Measurements from ENCODE around the gene HERC2. TPM values are rescaled to one million over a fixed set of nuclear protein-coding genes. Genes with fewer than 3 reads are reported as not detected.

The HERC2 gene
- total RNA-seq, 3 donors from 2014 or later: 61.2 to 109 (median 73.9) TPM

DNA sequence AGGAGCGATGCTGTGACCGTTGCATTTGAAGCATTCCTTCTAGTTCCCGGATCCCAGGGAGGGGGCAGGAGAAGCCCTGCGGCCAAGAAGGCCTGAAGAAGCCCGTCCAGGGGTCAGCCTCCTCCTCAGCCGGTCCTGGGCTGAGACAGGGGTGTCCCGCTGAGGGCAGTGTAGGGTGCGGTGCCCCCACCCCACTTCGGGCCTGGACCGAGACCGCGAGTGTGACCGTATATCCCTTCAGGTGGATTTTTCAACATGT, 225.6 kb downstream of the HERC2 start:
- H3K36me3 ChIP-seq (ENCODE audit: low read depth): no peaks in the 10 kb centered on the region
- H3K9me3 ChIP-seq: peaks cover 4% of the 10 kb centered on the region
- H3K4me1 ChIP-seq (ENCODE audit: low read depth): peaks cover 34% of the 10 kb centered on the region
- H3K4me3 ChIP-seq: no peak overlapping the region
- intact Hi-C loops (cut with DNase I, micrococcal nuclease): no loop called here
- TF ChIP-seq, protein P1, sequence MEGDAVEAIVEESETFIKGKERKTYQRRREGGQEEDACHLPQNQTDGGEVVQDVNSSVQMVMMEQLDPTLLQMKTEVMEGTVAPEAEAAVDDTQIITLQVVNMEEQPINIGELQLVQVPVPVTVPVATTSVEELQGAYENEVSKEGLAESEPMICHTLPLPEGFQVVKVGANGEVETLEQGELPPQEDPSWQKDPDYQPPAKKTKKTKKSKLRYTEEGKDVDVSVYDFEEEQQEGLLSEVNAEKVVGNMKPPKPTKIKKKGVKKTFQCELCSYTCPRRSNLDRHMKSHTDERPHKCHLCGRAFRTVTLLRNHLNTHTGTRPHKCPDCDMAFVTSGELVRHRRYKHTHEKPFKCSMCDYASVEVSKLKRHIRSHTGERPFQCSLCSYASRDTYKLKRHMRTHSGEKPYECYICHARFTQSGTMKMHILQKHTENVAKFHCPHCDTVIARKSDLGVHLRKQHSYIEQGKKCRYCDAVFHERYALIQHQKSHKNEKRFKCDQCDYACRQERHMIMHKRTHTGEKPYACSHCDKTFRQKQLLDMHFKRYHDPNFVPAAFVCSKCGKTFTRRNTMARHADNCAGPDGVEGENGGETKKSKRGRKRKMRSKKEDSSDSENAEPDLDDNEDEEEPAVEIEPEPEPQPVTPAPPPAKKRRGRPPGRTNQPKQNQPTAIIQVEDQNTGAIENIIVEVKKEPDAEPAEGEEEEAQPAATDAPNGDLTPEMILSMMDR (IDR thresholded peaks at IDR 0.05): no peak
- ATAC-seq: no peak
- DNase-seq: no peak

GRCh38 chr15:28094732-28095521, 227.1 kb downstream of the HERC2 start:
- peak; percentile 91 to 96 (median 93) for DNase-seq
- no peaks in the 10 kb centered on the region for H3K36me3 ChIP-seq (ENCODE audit: low read depth)

DNA sequence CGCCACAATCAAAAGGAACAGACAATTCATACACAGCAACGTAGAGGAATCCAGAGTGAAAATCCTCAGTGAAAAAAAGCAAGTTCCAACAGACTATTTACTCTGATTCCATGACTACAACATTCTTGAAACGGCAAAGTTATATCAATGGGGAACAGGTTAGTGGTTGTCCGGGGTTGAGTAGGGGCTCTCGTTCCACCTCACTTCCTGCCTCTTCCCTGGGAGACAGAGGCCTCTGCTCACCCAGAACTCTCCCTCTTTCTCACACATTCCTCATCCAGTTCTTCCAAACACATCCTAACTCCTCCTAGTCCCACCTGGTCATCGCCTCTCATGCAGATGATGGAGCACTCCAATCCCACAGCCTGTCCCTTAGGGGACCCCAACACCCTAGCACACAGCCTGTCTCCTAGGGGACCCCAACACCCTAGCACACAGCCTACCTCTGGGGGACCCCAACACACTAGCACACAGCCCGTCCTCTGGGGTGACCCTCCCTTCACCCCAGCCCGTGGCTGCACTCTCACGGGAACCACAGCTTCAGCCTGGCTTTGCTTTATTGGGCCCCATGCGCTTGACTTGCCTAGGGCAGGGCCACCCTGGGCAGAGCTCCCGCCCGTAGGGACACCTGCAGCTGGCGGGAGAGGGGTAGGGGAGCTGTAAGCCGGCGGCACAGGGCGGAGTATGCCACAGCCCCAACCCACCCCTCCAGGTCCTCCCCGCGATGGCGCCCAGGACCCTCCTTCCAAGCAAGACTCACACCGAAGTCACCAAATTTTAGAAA, 228.0 kb downstream of the HERC2 start:
- Histone ChIP-seq H3K36me3 (ENCODE audit: low read depth) (no peaks in the 10 kb centered on the region), H3K4me1 (ENCODE audit: low read depth) (peaks cover 31% of the 10 kb centered on the region), H3K4me3 (no peak overlapping the region), H3K9me3 (peaks cover 11% of the 10 kb centered on the region)
- DNase-seq (peak; percentile 37 to 72 (median 64)), ATAC-seq (peak; percentile 29)
- intact Hi-C loops (cut with DNase I, micrococcal nuclease): no loop called here
- TF ChIP-seq, protein P1 (IDR thresholded peaks at IDR 0.05): no peak

More at GRCh38 chr15:28094732-28095521, 227.1 kb downstream of the HERC2 start:
- H3K4me1 ChIP-seq (ENCODE audit: low read depth): peaks cover 34% of the 10 kb centered on the region
- TF ChIP-seq, protein P1 (IDR thresholded peaks at IDR 0.05): no peak
- H3K9me3 ChIP-seq: peaks cover 11% of the 10 kb centered on the region
- peak; percentile 88 for ATAC-seq
- H3K4me3 ChIP-seq: peak overlapping the region; percentile 11
- intact Hi-C loops (cut with DNase I, micrococcal nuclease): no loop called here

DNA sequence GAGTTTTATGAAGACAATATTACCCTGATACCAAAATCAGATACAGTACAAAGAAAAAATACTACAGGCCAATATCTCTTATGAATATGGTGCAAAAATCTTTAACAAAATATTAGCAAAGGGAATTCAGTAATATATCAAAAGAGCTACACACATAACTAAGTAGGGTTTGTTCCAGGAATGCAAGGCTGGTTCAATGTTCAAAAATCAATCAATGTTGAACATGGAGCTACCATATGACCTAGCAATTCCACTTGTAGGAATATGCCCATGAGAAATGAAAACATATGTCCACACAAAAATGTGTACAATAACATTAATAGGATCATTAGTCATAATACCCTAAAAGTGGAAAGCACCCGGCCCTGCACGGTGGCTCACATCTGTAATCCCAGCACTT, 230.7 kb downstream of the HERC2 start:
- intact Hi-C loops (cut with DNase I, micrococcal nuclease): no loop called here
- Histone ChIP-seq H3K9me3 (peaks cover 16% of the 10 kb centered on the region), H3K4me1 (ENCODE audit: low read depth) (peaks cover 17% of the 10 kb centered on the region), H3K4me3 (no peak overlapping the region), H3K36me3 (ENCODE audit: low read depth) (no peaks in the 10 kb centered on the region)
- ATAC-seq (no peak), DNase-seq (no peak)
- TF ChIP-seq, protein P1 (IDR thresholded peaks at IDR 0.05): no peak

DNA sequence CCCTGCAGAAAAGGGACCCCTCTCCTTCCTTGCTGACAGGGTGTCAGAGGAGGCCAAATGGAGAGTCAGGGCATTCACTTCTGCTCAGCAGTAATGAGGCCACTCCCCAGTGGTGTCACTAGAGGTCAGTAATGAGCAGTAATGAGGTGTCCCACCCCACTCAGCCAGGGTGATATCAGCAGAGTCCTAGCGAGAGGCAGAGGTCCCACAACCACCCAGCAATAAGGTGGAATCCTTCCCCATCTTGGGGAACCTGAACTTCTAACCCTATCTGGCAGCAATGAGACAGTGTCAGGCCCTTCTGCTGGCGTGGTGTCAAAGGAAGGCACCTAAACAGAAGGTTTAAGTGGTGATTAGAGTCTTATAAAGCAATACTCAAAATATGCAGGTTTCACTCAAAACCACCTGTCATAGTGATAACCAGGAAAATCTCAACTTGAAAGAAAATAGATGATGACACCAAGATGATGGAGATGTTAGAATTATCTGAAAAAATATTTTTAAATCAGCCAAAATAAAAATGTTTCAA, 235.7 kb downstream of the HERC2 start:
- DNase-seq (peak in 2 of 3 donors; percentile 45 to 81), ATAC-seq (peak; percentile 89)
- intact Hi-C loops (cut with DNase I, micrococcal nuclease): no loop called here
- TF ChIP-seq, protein P1 (IDR thresholded peaks at IDR 0.05): peak; percentile 66
- peaks cover 11% of the 10 kb centered on the region for H3K9me3 ChIP-seq
- H3K36me3 ChIP-seq (ENCODE audit: low read depth): no peaks in the 10 kb centered on the region
- H3K4me1 ChIP-seq (ENCODE audit: low read depth): peaks cover 11% of the 10 kb centered on the region
- no peak overlapping the region for H3K4me3 ChIP-seq

Measured in mucosa of descending colon (tissue), 3 donors.